RPMI7951 (cell line): Measurements from ENCODE around the gene KRTAP6-3. TPM values are rescaled to one million over a fixed set of nuclear protein-coding genes. Genes with fewer than 3 reads are reported as not detected.

ENCODE experiments used
- DNase-seq: peaks from one replicate; pipeline ENCODE4 v3.0.0-alpha.2; 2012; ENCODE audit warnings: low read depth
- total RNA-seq: library from RNA; depleted of rRNA; stranded (reverse); fragments of >200 nt; shearing (Covaris generic); gene quantifications from 2 replicates; pipeline ENCODE4 v1.2.3, GENCODE V29; 2014; rRNA removed

The KRTAP6-3 gene
- total RNA-seq, 1 experiment from 2014 or later = not detected

GRCh38 chr21:30625449-30626165 lies 33.4 kb downstream of the KRTAP6-3 start:
- no peak for DNase-seq

- no peak for DNase-seq
These were observed 35.9 kb downstream of the KRTAP6-3 start for GRCh38 chr21:30628109-30628508.

GRCh38 chr21:30629200-30629599 lies 37.0 kb downstream of the KRTAP6-3 start:
- no peak for DNase-seq

- DNase-seq = no peak
These were observed 42.7 kb downstream of the KRTAP6-3 start, which contains the start of gene KRTAP20-2 for GRCh38 chr21:30634906-30635305. Gene KRTAP20-2 (plus strand): TSS chr21:30635206. CDS start chr21:30635264, 58 bp downstream.

GRCh38 chr21:30638686-30639085 lies 46.4 kb downstream of the KRTAP6-3 start:
- DNase-seq = no peak

- no peak for DNase-seq
These were observed 50.3 kb downstream of the KRTAP6-3 start, which contains the start of gene KRTAP20-3 for GRCh38 chr21:30642564-30642963. Gene KRTAP20-3 (plus strand): TSS chr21:30642864.

Other genes with a start within 250 kb of the KRTAP6-3 start
- not detected in 2 replicates for gene KRTAP23-1, start 243.8 kb upstream of the KRTAP6-3 start, total RNA-seq
- gene KRTAP13-2, start 220.2 kb upstream of the KRTAP6-3 start, total RNA-seq = not detected in 2 replicates
- not detected in 2 replicates for gene KRTAP13-1, start 196.4 kb upstream of the KRTAP6-3 start, total RNA-seq
- not detected in 2 replicates for gene KRTAP13-3, start 166.5 kb upstream of the KRTAP6-3 start, total RNA-seq
- gene KRTAP13-4, start 162.2 kb upstream of the KRTAP6-3 start, total RNA-seq = not detected in 2 replicates
- gene KRTAP15-1, start 152.2 kb upstream of the KRTAP6-3 start, total RNA-seq = not detected in 2 replicates
- gene KRTAP19-1, start 112.1 kb upstream of the KRTAP6-3 start, total RNA-seq = not detected in 2 replicates
- gene KRTAP19-2, start 105.0 kb upstream of the KRTAP6-3 start, total RNA-seq = not detected in 2 replicates
- not detected in 2 replicates for gene KRTAP19-3, start 100.4 kb upstream of the KRTAP6-3 start, total RNA-seq
- gene KRTAP19-4, start 95.3 kb upstream of the KRTAP6-3 start, total RNA-seq = not detected in 2 replicates
- not detected in 2 replicates for gene KRTAP19-5, start 90.3 kb upstream of the KRTAP6-3 start, total RNA-seq
- gene KRTAP19-6, start 50.6 kb upstream of the KRTAP6-3 start, total RNA-seq = not detected in 2 replicates
- not detected in 2 replicates for gene KRTAP19-7, start 31.1 kb upstream of the KRTAP6-3 start, total RNA-seq
- not detected in 2 replicates for gene KRTAP22-2, start 2.0 kb upstream of the KRTAP6-3 start, total RNA-seq
- not detected in 2 replicates for gene KRTAP6-2, start 6.5 kb downstream of the KRTAP6-3 start, total RNA-seq
- not detected in 2 replicates for gene KRTAP22-1, start 8.6 kb downstream of the KRTAP6-3 start, total RNA-seq
- not detected in 2 replicates for gene KRTAP6-1, start 21.5 kb downstream of the KRTAP6-3 start, total RNA-seq
- gene KRTAP20-1, start 24.0 kb downstream of the KRTAP6-3 start, total RNA-seq = not detected in 2 replicates
- not detected in 2 replicates for gene KRTAP20-4, start 28.2 kb downstream of the KRTAP6-3 start, total RNA-seq
- gene KRTAP20-2, start 42.8 kb downstream of the KRTAP6-3 start, total RNA-seq = not detected in 2 replicates
- not detected in 2 replicates for gene KRTAP20-3, start 50.4 kb downstream of the KRTAP6-3 start, total RNA-seq
- not detected in 2 replicates for gene KRTAP21-3, start 126.3 kb downstream of the KRTAP6-3 start, total RNA-seq
- gene KRTAP21-2, start 154.8 kb downstream of the KRTAP6-3 start, total RNA-seq = not detected in 2 replicates
- gene KRTAP21-1, start 163.0 kb downstream of the KRTAP6-3 start, total RNA-seq = not detected in 2 replicates
- gene KRTAP8-1, start 220.8 kb downstream of the KRTAP6-3 start, total RNA-seq = not detected in 2 replicates
- gene KRTAP7-1, start 237.3 kb downstream of the KRTAP6-3 start, total RNA-seq = not detected in 2 replicates